HepG2 (cell line): ENCODE data around the gene IER2. TPM values are rescaled to one million over a fixed set of nuclear protein-coding genes. Genes with fewer than 3 reads are reported as not detected.
A peak's percentile ranks its signal among the peaks of the same experiment; 100 is the strongest.

Source experiments
- BCL6 ChIP-seq: IDR thresholded peaks from 2 replicates; pipeline ENCODE4 v1.6.1; 2016; ENCODE audit warnings: missing genetic modification reagents, missing compliant biosample characterization
- BCLAF1 ChIP-seq: fragments of 450-650 bp; IDR thresholded peaks from 2 replicates; pipeline ENCODE4 v1.6.1; 2017; ENCODE audit warnings: mild to moderate bottlenecking
- CBX1 ChIP-seq: IDR thresholded peaks from one replicate; pipeline ENCODE4 v1.6.1; 2016; ENCODE audit warnings: antibody characterized with exemption, low read depth
- FOXM1 ChIP-seq: sonication (generic); formaldehyde crosslinking; IDR thresholded peaks from 2 replicates; pipeline ENCODE4 v1.5.0; 2020; ENCODE audit warnings: missing genetic modification reagents
- GFI1 ChIP-seq: sonication (generic); formaldehyde crosslinking; IDR thresholded peaks from 2 replicates; pipeline ENCODE4 v1.5.0; 2020; ENCODE audit warnings: missing genetic modification reagents, mild to moderate bottlenecking, borderline replicate concordance
- HNRNPK ChIP-seq: fragments of 200-400 bp; formaldehyde crosslinking; IDR thresholded peaks from 2 replicates; pipeline ENCODE4 v1.6.1; 2018; ENCODE audit warnings: low read length, low read depth, moderate library complexity, mild to moderate bottlenecking; ENCODE audit not compliant: poor library complexity, severe bottlenecking
- KLF9 ChIP-seq: IDR thresholded peaks from 2 replicates; pipeline ENCODE4 v1.6.1; 2016; ENCODE audit warnings: low read depth
- KMT2A ChIP-seq: sonication (generic); formaldehyde crosslinking; IDR thresholded peaks from 2 replicates; pipeline ENCODE4 v1.4.0; 2020; ENCODE audit warnings: missing genetic modification reagents
- PBX2 ChIP-seq: IDR thresholded peaks from 2 replicates; pipeline ENCODE4 v1.6.1; 2016; ENCODE audit warnings: control low read depth
- PPARG ChIP-seq: conservative IDR thresholded peaks from 2 replicates; pipeline ENCODE4 v1.6.1; 2016; ENCODE audit warnings: missing biosample characterization, missing genetic modification reagents
- PRMT3 ChIP-seq: sonication (generic); formaldehyde crosslinking; IDR thresholded peaks from 2 replicates; pipeline ENCODE4 v1.8.1; 2022; ENCODE audit warnings: low read depth, mild to moderate bottlenecking, moderate library complexity, missing genetic modification reagents, borderline replicate concordance
- REL ChIP-seq: sonication (generic); formaldehyde crosslinking; conservative IDR thresholded peaks from 2 replicates; pipeline ENCODE4 v1.8.0; 2022; ENCODE audit warnings: mild to moderate bottlenecking, missing genetic modification reagents, moderate library complexity
- SAP130 ChIP-seq: IDR thresholded peaks from 2 replicates; pipeline ENCODE4 v1.6.1; 2016; ENCODE audit warnings: low read depth
- SMYD3 ChIP-seq: sonication (generic); formaldehyde crosslinking; IDR thresholded peaks from 2 replicates; pipeline ENCODE4 v1.8.1; 2023; ENCODE audit warnings: mild to moderate bottlenecking, missing genetic modification reagents
- TFDP1 ChIP-seq: IDR thresholded peaks from 2 replicates; pipeline ENCODE4 v1.6.1; 2016; ENCODE audit warnings: missing compliant biosample characterization, missing genetic modification reagents, borderline replicate concordance
- YY1 ChIP-seq: IDR thresholded peaks from 2 replicates; pipeline ENCODE4 v1.6.1; 2011; ENCODE audit warnings: low read length, low read depth, moderate library complexity, mild to moderate bottlenecking; ENCODE audit not compliant: insufficient read depth, insufficient replicate concordance
- ZBTB1 ChIP-seq: sonication (generic); formaldehyde crosslinking; IDR thresholded peaks from 2 replicates; pipeline ENCODE4 v1.4.0; 2020; ENCODE audit warnings: missing genetic modification reagents, borderline replicate concordance
- ZBTB20 ChIP-seq: sonication (generic); formaldehyde crosslinking; IDR thresholded peaks from 2 replicates; pipeline ENCODE4 v1.8.1; 2023; ENCODE audit warnings: missing genetic modification reagents, low read depth, mild to moderate bottlenecking, borderline replicate concordance
- ZFP90 ChIP-seq: sonication (generic); formaldehyde crosslinking; IDR thresholded peaks from 2 replicates; pipeline ENCODE4 v1.8.0; 2022; ENCODE audit warnings: missing genetic modification reagents, mild to moderate bottlenecking, inconsistent platforms, borderline replicate concordance
- ZNF20 ChIP-seq: sonication (generic); formaldehyde crosslinking; IDR thresholded peaks from 2 replicates; pipeline ENCODE4 v1.4.0; 2020; ENCODE audit warnings: mild to moderate bottlenecking, moderate library complexity, missing genetic modification reagents
- ZNF317 ChIP-seq: sonication (generic); formaldehyde crosslinking; IDR thresholded peaks from 2 replicates; pipeline ENCODE4 v1.5.0; 2020; ENCODE audit warnings: mild to moderate bottlenecking, missing genetic modification reagents
- ZNF446 ChIP-seq: sonication (generic); formaldehyde crosslinking; IDR thresholded peaks from 2 replicates; pipeline ENCODE4 v1.5.0; 2020; ENCODE audit warnings: mild to moderate bottlenecking, missing genetic modification reagents
- ZNF790 ChIP-seq: sonication (generic); formaldehyde crosslinking; IDR thresholded peaks from 2 replicates; pipeline ENCODE4 v1.8.0; 2022; ENCODE audit warnings: missing genetic modification reagents, mild to moderate bottlenecking, borderline replicate concordance
- ZNF883 ChIP-seq: sonication (generic); formaldehyde crosslinking; IDR thresholded peaks from 2 replicates; pipeline ENCODE4 v1.5.1; 2020; ENCODE audit warnings: mild to moderate bottlenecking, missing genetic modification reagents; ENCODE audit errors: not compliant biosample characterization
- ZSCAN20 ChIP-seq: sonication (generic); formaldehyde crosslinking; IDR thresholded peaks from 2 replicates; pipeline ENCODE4 v1.4.0; 2020; ENCODE audit warnings: missing genetic modification reagents, mild to moderate bottlenecking, borderline replicate concordance
- ZZZ3 ChIP-seq: sonication (generic); formaldehyde crosslinking; IDR thresholded peaks from 2 replicates; pipeline ENCODE4 v1.4.0; 2020; ENCODE audit warnings: missing genetic modification reagents, mild to moderate bottlenecking, borderline replicate concordance
- polyA plus RNA-seq, 8 experiments: library from polyadenylated mRNA; depleted of rRNA in 3 of 8; stranded (reverse) in 7 of 8; unstranded in 1 of 8; fragments of >200 nt; fragmentation: Illumina TruSeq in 4 of 8; extraction: Trizol in 4 of 8; gene quantifications; 2 replicates each; pipeline versions ENCODE4 v1.2.1 to v1.2.3, GENCODE V29; 2011 to 2016; ENCODE audit warnings: low read depth in 4 of 8, missing spikeins in 1 of 8, mixed read lengths in 1 of 8; ENCODE audit not compliant: insufficient read depth in 1 of 8
- total RNA-seq, 5 experiments: library from RNA; depleted of rRNA; stranded (reverse); fragments of >200 nt; fragmentation: Illumina TruSeq; extraction: Trizol; gene quantifications; 2 replicates each; pipeline ENCODE4 v1.2.3, GENCODE V29; 2016; ENCODE audit warnings: low read depth in 1 of 5

IER2 gene
- total and polyA plus RNA-seq, 2 of the 13 experiments (the other 11 are each of a cell fraction or from before 2014, with no cell fraction given): 10.1 to 14.3 TPM

- no peak for TF ChIP-seq ZSCAN20
- peak; percentile 65; the same call in 1 of the 2 replicates for TF ChIP-seq ZBTB1 (CRISPR knock-in tag)
- TF ChIP-seq ZNF446: no peak
- no peak for TF ChIP-seq PBX2 (CRISPR knock-in tag)
- peak; percentile 44; the same call in 1 of the 2 replicates for TF ChIP-seq REL (CRISPR knock-in tag)
- TF ChIP-seq TFDP1 (CRISPR knock-in tag): peak; percentile 41; the same call in 1 of the 2 replicates
- TF ChIP-seq SMYD3 (CRISPR knock-in tag): no peak
- TF ChIP-seq YY1: peak; percentile 17
- TF ChIP-seq CBX1: peak; percentile 69
- TF ChIP-seq ZNF317 (CRISPR knock-in tag): 0 out of 2 replicates have a peak, but pooled peaks have one; percentile 31
- no peak for TF ChIP-seq GFI1 (CRISPR knock-in tag)
- TF ChIP-seq PPARG (CRISPR knock-in tag): peak; percentile 48; the same call in 1 of the 2 replicates
- TF ChIP-seq KLF9 (CRISPR knock-in tag): no peak
- TF ChIP-seq KMT2A (CRISPR knock-in tag): no peak
- peak; percentile 93 for TF ChIP-seq SAP130 (CRISPR knock-in tag)
- TF ChIP-seq FOXM1 (CRISPR knock-in tag): no peak
- TF ChIP-seq ZBTB20 (CRISPR knock-in tag): no peak
- TF ChIP-seq HNRNPK: no peak
- no peak for TF ChIP-seq ZNF883
- no peak for TF ChIP-seq ZNF20
- peak; percentile 65 for TF ChIP-seq BCL6 (CRISPR knock-in tag)
- no peak for TF ChIP-seq ZZZ3 (CRISPR knock-in tag)
- TF ChIP-seq ZNF790 (CRISPR knock-in tag): 0 out of 2 replicates have a peak, but pooled peaks have one; percentile 20
- no peak for TF ChIP-seq PRMT3 (CRISPR knock-in tag)
- peak; percentile 68; the same call in 1 of the 2 replicates for TF ChIP-seq ZFP90
- no peak for TF ChIP-seq BCLAF1
These were observed 14.3 kb downstream of the IER2 start (continued) for GRCh38 chr19:13164343-13165161.
